Measurements from ENCODE around the gene ARHGEF19. TPM values are rescaled to one million over a fixed set of nuclear protein-coding genes. Genes with fewer than 3 reads are reported as not detected.

The ARHGEF19 gene
- total and polyA plus RNA-seq, 2 of the 13 experiments (the other 11 are each of a cell fraction or from before 2014, with no cell fraction given) = 1.7 to 1.8 TPM

DNA sequence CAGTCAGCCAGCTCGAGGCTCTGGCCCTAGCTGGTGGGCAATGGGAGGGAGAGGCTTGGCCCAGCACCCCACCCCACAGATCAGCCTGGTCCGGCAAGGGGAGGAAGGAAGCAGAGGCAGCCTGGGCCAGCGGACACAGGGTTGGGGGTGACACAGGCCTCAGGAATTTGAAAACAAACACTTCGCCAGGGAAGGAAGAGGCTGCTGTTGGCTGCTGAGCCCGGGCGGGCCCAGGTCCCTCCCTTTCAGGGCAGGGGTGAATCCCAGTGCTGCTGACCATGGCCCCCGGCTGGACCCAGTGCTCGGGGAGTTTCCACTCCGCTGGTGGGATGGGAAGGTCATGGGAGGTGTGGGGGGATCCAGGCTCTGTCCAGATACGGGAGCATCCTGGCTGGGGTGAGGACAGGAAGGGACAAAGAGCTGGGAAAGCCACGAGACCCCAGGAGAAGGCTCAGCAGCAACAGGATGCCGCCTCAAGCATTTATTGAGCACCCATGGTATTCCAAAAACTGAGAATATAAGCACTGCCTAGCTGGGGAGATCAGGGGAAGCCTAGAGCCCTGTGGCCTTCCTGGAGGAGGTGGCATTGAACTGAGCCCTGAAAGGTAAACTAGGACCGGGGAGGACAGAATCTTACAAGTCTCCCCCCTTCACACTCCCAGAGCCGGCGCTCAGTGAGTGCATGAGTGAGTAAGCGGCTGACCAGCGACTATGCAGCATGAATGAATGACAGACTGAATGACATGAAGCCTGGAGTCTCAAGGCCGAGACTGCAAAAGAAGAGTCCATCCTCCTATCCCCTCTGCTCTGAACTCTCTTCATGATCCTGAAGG is 30.3 kb downstream of the ARHGEF19 start (continued):
- no peak for TF ChIP-seq ZNF546 (CRISPR knock-in tag; conservative IDR thresholded peaks at IDR 0.05)
- TF ChIP-seq, protein P1, sequence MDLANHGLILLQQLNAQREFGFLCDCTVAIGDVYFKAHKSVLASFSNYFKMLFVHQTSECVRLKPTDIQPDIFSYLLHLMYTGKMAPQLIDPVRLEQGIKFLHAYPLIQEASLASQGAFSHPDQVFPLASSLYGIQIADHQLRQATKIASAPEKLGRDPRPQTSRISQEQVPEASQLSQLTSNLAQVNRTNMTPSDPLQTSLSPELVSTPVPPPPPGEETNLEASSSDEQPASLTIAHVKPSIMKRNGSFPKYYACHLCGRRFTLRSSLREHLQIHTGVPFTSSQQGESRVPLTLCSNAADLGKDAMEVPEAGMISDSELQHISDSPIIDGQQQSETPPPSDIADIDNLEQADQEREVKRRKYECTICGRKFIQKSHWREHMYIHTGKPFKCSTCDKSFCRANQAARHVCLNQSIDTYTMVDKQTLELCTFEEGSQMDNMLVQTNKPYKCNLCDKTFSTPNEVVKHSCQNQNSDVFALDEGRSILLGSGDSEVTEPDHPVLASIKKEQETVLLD (CRISPR knock-in tag; IDR thresholded peaks at IDR 0.05; ENCODE audit: low read depth) = no peak
- no peak for TF ChIP-seq ZNF230 (CRISPR knock-in tag; IDR thresholded peaks at IDR 0.05)
- TF ChIP-seq ZNF260 (CRISPR knock-in tag; IDR thresholded peaks at IDR 0.05; ENCODE audit: borderline replicate concordance, low read depth) = no peak
- TF ChIP-seq, protein P2, sequence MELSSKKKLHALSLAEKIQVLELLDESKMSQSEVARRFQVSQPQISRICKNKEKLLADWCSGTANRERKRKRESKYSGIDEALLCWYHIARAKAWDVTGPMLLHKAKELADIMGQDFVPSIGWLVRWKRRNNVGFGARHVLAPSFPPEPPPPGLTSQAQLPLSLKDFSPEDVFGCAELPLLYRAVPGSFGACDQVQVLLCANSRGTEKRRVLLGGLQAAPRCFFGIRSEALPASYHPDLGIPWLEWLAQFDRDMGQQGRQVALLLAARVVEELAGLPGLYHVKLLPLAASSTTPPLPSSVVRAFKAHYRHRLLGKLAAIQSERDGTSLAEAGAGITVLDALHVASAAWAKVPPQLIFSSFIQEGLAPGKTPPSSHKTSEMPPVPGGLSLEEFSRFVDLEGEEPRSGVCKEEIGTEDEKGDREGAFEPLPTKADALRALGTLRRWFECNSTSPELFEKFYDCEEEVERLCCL (CRISPR knock-in tag; IDR thresholded peaks at IDR 0.05; ENCODE audit: borderline replicate concordance) = no peak
- TF ChIP-seq IKZF4 (CRISPR knock-in tag; IDR thresholded peaks at IDR 0.05; ENCODE audit: borderline replicate concordance, low read depth, not compliant biosample characterization) = no peak
- TF ChIP-seq IKZF1 (IDR thresholded peaks at IDR 0.05) = no peak
- TF ChIP-seq ZZZ3 (CRISPR knock-in tag; IDR thresholded peaks at IDR 0.05; ENCODE audit: borderline replicate concordance) = no peak
- no peak for TF ChIP-seq KAT2B (IDR thresholded peaks at IDR 0.05; ENCODE audit: borderline replicate concordance, low read depth, low read length)
- TF ChIP-seq SALL2 (CRISPR knock-in tag; IDR thresholded peaks at IDR 0.05) = 0 out of 2 replicates have a peak, but pooled peaks have one; percentile 22
- no peak for TF ChIP-seq NFIB (CRISPR knock-in tag; IDR thresholded peaks at IDR 0.05; ENCODE audit: borderline replicate concordance)
- TF ChIP-seq PPARG (CRISPR knock-in tag; conservative IDR thresholded peaks at IDR 0.05) = peak; percentile 60; the same call in 1 of the 2 replicates
- no peak for TF ChIP-seq SP1 (IDR thresholded peaks at IDR 0.05)
- TF ChIP-seq SP1 (CRISPR knock-in tag; IDR thresholded peaks at IDR 0.05) = no peak
- peak; percentile 62; the same call in 1 of the 2 replicates for TF ChIP-seq HIVEP1 (CRISPR knock-in tag; IDR thresholded peaks at IDR 0.05)
- no peak for TF ChIP-seq ZNF597 (CRISPR knock-in tag; IDR thresholded peaks at IDR 0.05)
- peak; percentile 82; the same call in 1 of the 2 replicates for TF ChIP-seq ATF2 (CRISPR knock-in tag; IDR thresholded peaks at IDR 0.05)
- TF ChIP-seq, protein P3, sequence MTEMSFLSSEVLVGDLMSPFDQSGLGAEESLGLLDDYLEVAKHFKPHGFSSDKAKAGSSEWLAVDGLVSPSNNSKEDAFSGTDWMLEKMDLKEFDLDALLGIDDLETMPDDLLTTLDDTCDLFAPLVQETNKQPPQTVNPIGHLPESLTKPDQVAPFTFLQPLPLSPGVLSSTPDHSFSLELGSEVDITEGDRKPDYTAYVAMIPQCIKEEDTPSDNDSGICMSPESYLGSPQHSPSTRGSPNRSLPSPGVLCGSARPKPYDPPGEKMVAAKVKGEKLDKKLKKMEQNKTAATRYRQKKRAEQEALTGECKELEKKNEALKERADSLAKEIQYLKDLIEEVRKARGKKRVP (CRISPR knock-in tag; IDR thresholded peaks at IDR 0.05) = no peak
- TF ChIP-seq ZNF20 (CRISPR knock-in tag; IDR thresholded peaks at IDR 0.05) = no peak
- TF ChIP-seq LBX2 (CRISPR knock-in tag; IDR thresholded peaks at IDR 0.05; ENCODE audit: borderline replicate concordance) = no peak
- TF ChIP-seq, protein P4, sequence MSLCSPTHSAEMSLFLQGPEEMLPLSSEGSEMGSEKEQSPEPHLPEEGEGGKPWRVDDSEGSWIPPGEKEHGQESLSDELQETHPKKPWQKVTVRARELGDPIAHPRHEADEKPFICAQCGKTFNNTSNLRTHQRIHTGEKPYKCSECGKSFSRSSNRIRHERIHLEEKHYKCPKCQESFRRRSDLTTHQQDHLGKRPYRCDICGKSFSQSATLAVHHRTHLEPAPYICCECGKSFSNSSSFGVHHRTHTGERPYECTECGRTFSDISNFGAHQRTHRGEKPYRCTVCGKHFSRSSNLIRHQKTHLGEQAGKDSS (CRISPR knock-in tag; IDR thresholded peaks at IDR 0.05; ENCODE audit: borderline replicate concordance, low read depth) = peak; percentile 93; the same call in 1 of the 2 replicates

All from HepG2 (cell line).